ENCODE data around the gene NOL12.
A peak's percentile ranks its signal among the peaks of the same experiment; 100 is the strongest.

Gene NOL12

DNA sequence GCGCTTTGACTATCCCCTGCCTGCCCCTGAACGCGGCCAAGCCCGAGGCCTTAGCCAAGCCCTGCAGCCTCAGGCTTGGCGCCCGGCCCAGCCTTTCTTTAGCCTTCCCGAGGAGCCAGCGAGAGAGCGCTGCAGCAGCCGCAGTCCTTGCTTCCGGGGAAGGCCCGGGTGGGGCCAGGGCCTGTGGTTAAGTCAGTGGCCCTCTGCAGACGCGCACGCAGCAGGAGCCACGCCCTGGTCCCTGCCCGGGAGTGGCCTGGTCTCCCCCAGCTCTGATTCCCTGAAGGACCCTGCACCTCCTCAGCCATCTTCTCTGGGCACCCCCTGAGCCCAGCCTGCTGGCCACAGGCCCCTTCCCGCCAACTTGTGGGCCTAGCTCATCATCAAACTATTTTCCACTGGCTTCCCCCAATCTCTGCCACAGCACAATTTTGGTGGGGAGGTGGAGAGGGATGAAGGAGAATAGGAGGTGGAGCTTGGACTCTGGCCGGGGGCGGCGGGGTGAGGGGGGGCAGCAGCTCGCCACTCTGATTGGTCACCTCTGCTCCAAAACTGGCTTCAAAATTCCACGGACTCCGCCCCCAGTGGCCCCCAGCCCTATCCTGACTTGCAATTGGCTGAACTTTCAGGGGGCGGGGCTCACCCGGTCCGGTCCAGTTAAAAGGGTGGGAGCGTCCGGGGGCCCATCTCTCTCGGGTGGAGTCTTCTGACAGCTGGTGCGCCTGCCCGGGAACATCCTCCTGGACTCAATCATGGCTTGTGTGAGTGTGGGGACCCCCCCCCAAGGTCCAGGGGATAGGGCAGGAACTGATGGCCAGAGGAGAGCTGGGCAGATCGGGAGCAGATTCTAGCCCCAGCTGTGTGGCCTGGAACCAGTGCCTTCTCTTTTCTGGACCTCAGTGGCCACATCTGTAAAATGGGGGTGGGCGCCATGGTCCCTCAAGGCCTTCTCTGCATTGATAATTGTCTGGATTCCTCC is 10.9 kb upstream of the NOL12 start, which contains the start of gene LGALS1 (continued):
- TF ChIP-seq, protein P1, sequence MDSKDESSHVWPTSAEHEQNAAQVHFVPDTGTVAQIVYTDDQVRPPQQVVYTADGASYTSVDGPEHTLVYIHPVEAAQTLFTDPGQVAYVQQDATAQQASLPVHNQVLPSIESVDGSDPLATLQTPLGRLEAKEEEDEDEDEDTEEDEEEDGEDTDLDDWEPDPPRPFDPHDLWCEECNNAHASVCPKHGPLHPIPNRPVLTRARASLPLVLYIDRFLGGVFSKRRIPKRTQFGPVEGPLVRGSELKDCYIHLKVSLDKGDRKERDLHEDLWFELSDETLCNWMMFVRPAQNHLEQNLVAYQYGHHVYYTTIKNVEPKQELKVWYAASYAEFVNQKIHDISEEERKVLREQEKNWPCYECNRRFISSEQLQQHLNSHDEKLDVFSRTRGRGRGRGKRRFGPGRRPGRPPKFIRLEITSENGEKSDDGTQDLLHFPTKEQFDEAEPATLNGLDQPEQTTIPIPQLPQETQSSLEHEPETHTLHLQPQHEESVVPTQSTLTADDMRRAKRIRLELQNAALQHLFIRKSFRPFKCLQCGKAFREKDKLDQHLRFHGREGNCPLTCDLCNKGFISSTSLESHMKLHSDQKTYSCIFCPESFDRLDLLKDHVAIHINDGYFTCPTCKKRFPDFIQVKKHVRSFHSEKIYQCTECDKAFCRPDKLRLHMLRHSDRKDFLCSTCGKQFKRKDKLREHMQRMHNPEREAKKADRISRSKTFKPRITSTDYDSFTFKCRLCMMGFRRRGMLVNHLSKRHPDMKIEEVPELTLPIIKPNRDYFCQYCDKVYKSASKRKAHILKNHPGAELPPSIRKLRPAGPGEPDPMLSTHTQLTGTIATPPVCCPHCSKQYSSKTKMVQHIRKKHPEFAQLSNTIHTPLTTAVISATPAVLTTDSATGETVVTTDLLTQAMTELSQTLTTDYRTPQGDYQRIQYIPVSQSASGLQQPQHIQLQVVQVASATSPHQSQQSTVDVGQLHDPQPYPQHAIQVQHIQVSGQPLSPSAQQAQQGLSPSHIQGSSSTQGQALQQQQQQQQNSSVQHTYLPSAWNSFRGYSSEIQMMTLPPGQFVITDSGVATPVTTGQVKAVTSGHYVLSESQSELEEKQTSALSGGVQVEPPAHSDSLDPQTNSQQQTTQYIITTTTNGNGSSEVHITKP (tag by site-specific recombination; IDR thresholded peaks at IDR 0.05) = peak; percentile 79
- TF ChIP-seq ZNF335 (tag by site-specific recombination; conservative IDR thresholded peaks at IDR 0.05) (peak; percentile 86), ZNF416 (tag by site-specific recombination; IDR thresholded peaks at IDR 0.05) (no peak), GLIS1 (tag by site-specific recombination; IDR thresholded peaks at IDR 0.05) (peak; percentile 68), ZNF341 (tag by site-specific recombination; IDR thresholded peaks at IDR 0.05; ENCODE audit: low read depth) (peak; percentile 80), ZFHX2 (tag by site-specific recombination; conservative IDR thresholded peaks at IDR 0.05) (peak; percentile 59), ZNF157 (tag by site-specific recombination; IDR thresholded peaks at IDR 0.05) (no peak), ZNF561 (tag by site-specific recombination; IDR thresholded peaks at IDR 0.05; ENCODE audit: borderline replicate concordance) (peak; percentile 75; the same call in 1 of the 2 replicates), YY2 (tag by site-specific recombination; IDR thresholded peaks at IDR 0.05) (no peak), ZNF585B (tag by site-specific recombination; IDR thresholded peaks at IDR 0.05) (no peak)
- TF ChIP-seq, protein P2, sequence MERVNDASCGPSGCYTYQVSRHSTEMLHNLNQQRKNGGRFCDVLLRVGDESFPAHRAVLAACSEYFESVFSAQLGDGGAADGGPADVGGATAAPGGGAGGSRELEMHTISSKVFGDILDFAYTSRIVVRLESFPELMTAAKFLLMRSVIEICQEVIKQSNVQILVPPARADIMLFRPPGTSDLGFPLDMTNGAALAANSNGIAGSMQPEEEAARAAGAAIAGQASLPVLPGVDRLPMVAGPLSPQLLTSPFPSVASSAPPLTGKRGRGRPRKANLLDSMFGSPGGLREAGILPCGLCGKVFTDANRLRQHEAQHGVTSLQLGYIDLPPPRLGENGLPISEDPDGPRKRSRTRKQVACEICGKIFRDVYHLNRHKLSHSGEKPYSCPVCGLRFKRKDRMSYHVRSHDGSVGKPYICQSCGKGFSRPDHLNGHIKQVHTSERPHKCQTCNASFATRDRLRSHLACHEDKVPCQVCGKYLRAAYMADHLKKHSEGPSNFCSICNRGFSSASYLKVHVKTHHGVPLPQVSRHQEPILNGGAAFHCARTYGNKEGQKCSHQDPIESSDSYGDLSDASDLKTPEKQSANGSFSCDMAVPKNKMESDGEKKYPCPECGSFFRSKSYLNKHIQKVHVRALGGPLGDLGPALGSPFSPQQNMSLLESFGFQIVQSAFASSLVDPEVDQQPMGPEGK (tag by site-specific recombination; IDR thresholded peaks at IDR 0.05) = peak; percentile 98

DNA sequence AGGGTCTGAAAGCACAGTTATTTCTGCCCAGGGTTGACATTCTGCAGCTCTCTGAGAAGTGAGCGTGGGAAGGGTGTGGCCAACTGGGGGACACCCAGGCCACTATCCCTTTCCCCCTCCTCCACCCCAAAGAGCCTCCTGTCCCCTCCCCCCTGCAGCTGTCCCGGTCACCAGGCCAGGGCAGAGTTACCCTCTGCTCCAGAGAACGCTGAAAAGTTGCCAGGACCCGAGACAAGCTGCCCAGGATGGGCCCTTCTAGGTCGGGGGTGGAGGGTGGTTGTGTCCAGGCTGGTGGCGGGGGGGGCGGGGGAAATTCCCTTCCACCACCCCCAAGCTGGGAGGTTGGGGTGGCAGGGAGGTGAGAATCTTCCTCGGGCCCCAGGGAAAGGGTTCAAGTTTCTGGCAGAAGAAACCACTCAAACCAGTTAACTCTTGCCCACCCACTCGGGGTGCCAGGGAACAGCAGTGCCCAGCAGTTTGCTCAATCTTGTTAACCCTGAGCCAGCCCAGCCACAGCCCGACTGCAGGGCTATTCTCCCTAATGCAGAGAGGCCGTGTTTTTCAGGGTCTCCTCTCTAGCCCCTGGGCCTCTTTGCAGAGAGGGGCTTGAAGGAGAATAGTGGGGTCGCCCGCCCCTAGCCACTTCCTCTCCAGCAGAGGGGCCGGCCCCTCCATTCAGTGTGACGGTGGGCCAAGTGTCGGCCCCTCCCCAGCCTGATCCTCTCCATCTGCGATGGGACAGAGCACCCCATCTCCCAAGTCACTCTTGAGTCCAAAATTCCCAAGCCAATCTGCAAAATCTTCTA is 10.0 kb upstream of the NOL12 start:
- Histone ChIP-seq H3K4me3 (ENCODE audit: low read depth, low read length) (no peak overlapping the region), H3K36me3 (ENCODE audit: control insufficient read depth in 2 of 2, insufficient read depth in 1 of 2, low read length in 2 of 2) (no peaks in the 10 kb centered on the region), H3K9me3 (ENCODE audit: control insufficient read depth, insufficient read depth, low read depth, low read length) (no peaks in the 10 kb centered on the region), H3K4me1 (ENCODE audit: control insufficient read depth, insufficient read depth, low read length) (peaks cover 9% of the 10 kb centered on the region), H3K27ac (ENCODE audit: extremely low read depth, low read depth, low read length) (peak overlapping the region; percentile 62; the same call in 1 of the 2 replicates)
- TF ChIP-seq, protein P3, sequence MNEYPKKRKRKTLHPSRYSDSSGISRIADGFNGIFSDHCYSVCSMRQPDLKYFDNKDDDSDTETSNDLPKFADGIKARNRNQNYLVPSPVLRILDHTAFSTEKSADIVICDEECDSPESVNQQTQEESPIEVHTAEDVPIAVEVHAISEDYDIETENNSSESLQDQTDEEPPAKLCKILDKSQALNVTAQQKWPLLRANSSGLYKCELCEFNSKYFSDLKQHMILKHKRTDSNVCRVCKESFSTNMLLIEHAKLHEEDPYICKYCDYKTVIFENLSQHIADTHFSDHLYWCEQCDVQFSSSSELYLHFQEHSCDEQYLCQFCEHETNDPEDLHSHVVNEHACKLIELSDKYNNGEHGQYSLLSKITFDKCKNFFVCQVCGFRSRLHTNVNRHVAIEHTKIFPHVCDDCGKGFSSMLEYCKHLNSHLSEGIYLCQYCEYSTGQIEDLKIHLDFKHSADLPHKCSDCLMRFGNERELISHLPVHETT (tag by site-specific recombination; IDR thresholded peaks at IDR 0.05) = peak; percentile 7; the same call in 1 of the 2 replicates
- 0 out of 2 replicates have a peak, but pooled peaks have one; percentile 2 for TF ChIP-seq ZBTB8A (tag by site-specific recombination; IDR thresholded peaks at IDR 0.05)
- TF ChIP-seq, protein P4, sequence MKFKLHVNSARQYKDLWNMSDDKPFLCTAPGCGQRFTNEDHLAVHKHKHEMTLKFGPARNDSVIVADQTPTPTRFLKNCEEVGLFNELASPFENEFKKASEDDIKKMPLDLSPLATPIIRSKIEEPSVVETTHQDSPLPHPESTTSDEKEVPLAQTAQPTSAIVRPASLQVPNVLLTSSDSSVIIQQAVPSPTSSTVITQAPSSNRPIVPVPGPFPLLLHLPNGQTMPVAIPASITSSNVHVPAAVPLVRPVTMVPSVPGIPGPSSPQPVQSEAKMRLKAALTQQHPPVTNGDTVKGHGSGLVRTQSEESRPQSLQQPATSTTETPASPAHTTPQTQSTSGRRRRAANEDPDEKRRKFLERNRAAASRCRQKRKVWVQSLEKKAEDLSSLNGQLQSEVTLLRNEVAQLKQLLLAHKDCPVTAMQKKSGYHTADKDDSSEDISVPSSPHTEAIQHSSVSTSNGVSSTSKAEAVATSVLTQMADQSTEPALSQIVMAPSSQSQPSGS (tag by site-specific recombination; IDR thresholded peaks at IDR 0.05; ENCODE audit: low read depth) = no peak
- TF ChIP-seq ZNF449 (tag by site-specific recombination; IDR thresholded peaks at IDR 0.05) = peak; percentile 37; the same call in 1 of the 2 replicates
- TF ChIP-seq ZNF623 (tag by site-specific recombination; IDR thresholded peaks at IDR 0.05) = 0 out of 2 replicates have a peak, but pooled peaks have one; percentile 1
- TF ChIP-seq, protein P5, sequence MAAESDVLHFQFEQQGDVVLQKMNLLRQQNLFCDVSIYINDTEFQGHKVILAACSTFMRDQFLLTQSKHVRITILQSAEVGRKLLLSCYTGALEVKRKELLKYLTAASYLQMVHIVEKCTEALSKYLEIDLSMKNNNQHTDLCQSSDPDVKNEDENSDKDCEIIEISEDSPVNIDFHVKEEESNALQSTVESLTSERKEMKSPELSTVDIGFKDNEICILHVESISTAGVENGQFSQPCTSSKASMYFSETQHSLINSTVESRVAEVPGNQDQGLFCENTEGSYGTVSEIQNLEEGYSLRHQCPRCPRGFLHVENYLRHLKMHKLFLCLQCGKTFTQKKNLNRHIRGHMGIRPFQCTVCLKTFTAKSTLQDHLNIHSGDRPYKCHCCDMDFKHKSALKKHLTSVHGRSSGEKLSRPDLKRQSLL (tag by site-specific recombination; IDR thresholded peaks at IDR 0.05) = peak; percentile 49; the same call in 1 of the 2 replicates
- ChIA-PET POLR2A (interaction anchor here (1.1 to 3.9 kb wide), 9 partner anchors 8 to 278 kb away, joined by 3 to 78 read pairs (median 8); partner anchors contain the start of genes GCAT, GGA1, NOL12 and PDXP), CTCF (interaction anchor here (0.6 to 15.8 kb wide), 7 partner anchors 9 to 116 kb away, joined by 3 to 353 read pairs (median 4); partner anchors contain the start of genes PDXP and SH3BP1)
